RPMI8226 (cell line): ENCODE measurements around the gene KNCN.

ENCODE experiments used
- DNase-seq: peaks from one replicate; pipeline ENCODE4 v3.0.0-alpha.2; 2015

KNCN gene

DNA sequence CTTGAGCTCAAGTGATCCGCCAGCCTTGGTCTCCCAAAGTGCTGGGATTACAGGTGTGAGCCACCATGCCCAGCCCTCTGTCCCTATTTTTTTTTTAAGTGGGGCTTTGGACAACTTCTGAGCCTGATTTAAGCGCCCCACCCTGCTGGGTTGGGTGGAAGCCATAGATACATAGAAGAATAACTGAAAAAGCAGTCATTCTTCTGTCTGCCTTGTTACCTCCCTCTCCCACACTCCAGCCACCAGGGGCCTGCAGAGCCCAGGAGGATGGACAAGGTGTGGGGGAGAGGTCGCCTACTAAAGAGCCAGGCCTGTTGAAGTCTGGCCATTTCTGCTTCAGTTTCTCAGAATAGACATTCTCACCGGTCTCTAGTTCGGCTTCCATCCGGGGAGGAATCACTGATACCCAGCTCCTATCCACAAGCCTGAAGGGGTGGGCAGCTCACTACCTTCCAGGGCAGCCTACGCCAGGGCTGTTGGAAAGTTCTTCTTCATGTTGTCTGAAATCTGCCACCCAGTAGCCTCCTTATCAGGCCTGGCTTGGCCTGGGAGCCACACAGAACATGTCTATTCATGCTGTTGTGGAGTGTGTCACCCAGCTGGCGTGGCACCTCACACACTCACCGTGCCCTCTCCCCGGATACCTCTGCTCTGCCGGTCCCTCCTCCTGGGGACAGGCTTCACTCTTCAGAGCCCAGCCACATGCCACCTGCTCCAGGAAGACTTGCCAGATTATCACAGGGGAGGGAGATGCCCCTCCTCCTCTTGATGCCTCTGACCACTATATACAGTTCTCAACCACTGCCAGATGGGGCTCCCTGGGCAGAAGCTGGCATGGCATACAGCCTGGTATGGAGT lies 27.7 kb downstream of the KNCN start:
- DNase-seq, result peak; percentile 43

DNA sequence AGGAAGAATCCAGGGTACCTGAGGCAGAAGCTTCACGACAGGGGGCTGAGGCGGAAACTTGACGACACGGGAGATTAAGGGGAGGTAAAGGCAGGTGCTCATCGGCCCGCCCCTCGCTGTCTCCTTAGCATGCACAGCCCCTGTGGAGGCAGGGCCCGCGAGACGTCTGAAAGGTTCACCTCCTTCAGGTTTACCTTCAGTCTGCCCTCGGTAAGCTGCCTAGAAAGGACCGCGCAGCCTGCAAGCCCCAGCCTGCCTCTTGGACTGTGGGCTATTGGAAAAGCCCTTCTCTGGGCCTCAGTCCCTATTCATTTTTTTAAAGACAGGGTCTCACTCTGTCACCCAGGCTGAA lies 28.5 kb downstream of the KNCN start:
- DNase-seq, result no peak

DNA sequence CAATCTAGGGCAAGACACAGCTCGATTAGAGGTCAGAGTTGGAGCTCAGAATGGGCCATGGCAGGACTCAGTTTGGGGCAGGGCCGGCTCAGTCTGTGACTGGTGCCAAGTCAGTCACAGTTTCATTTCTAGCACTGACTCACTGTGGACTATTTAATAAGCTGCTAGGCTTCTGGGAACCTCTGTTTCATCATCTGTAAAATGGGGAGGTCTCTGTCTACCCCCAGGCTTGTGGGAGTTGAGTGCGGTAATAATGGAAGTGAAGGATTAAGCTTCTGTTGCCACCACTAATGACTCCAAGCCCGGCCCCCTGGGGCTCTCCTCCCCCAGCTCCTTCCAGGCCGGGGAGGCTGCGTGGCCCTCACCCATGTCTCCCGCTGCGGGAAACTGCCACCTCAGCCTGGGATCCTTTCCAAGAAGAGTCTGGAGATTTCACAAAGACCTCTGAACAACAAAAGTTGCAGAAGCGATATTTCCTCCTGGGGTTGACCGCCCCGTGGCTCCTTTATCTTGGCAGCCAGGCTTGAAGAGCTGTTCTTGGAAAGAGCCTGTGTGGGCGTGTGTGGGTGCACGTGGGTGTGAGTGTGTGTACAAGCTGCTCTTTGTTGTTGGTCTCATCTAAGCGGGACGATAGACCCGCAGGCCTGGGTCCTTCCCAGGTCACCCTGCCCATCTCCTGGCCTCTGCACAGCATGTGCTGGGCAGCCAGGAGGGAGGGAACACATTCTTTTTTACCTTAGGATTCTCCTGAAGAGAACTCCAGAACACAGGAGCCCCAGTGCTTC lies 29.1 kb downstream of the KNCN start:
- peak; percentile 55 for DNase-seq

DNA sequence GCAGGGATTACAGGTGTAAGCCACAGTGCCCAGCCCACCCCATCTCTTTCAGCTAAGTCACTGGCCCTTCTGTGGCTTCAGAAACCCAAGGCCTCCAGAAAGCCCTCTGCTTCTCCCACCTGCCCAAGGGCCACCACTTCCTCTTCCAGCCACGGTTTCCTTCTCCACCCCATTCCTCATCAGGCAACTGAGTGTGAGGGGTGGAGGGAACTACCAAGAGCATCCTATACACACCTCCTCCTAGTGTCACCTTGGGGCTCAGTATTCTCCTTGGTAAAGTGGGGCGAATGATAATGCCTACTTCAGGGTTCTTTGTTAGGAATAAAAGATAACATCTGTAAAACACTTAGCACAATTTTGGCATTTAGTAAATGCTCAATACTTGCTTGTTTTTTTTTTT lies 30.0 kb downstream of the KNCN start:
- no peak for DNase-seq

DNA sequence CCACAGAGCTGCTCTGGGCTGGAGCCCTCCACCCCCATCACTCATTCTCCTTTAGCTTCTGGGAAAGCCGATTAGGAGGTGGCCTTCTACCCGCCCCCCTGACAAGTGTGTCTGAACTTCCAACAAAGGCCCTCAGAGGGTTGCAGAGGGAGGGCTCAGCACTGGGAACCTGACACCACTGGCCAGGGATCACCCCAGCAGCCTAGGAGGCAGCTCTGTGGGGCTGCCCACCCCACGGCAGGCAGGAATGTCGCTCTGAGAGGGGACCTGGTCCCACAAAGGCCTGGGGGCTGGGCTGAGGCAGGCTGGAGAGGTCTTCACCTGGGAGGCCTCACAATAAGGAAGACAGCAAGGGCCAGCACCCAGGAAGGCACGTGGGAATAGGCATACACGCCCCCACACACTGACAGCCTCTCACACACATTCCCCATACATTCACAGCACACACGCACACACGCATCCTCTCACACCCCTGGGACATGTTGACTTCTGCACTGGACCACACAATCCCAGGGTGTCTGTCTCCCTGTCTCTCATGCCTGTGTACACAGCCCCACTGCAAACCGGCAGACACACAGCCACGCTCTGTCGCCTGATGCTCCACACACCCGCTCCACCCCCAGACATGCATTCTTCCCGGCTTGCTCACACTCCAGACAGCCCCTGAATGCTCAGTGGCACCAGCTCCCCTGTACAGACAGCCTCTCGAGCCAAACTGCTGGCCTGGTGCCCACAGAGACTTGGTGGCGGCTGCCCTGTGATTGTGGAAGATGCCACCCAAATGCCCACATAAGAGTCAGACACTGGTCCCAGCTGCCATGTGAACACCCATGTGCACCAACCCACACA lies 31.2 kb downstream of the KNCN start:
- no peak for DNase-seq

DNA sequence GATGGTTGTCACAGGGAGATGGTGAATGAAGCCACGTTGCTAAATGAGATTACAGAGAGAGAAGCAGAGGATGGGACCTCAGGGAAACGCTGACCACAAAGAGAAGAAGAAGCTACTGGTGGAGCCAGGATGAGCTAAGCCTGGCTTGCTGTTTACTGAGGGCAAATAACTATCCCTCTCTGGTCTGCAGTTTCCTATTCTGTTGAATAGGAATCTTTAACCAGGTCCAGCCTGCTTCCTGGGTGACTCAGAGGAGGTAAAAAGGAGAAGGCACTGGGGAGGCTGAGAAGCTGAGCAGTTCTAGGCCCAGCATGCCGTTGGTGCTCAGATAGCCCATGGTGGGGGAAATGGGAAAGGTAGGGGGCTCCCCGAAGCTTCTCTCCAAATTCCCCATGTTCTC lies 32.2 kb downstream of the KNCN start:
- no peak for DNase-seq

DNA sequence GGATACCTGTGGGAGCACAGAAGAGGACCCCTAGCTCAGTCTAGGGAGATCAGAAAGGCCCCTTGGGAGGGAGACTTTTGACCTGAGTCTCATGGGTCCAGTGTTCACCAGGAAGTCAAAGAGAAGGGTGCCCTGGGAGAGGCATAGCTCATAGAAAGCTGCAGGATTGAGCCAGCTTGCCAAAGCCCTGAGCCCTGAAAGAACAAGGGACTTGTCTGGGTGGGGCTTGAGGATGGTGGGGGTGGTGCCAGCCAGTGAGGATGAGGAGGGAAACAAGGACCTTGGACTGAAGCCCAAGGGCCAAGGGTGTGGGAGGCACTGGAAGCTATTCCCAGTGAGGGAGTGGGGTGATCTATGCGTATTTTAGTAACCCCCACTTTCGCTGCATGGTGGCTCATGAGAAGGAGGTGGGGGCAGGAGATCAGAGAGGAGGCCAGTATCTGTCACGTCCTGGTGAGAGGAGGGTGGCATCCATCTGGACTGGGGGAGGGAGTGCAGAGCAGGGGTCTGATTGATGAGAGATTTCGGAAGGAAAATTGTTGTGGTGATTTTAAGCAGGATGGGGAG lies 33.4 kb downstream of the KNCN start:
- DNase-seq, result no peak

DNA sequence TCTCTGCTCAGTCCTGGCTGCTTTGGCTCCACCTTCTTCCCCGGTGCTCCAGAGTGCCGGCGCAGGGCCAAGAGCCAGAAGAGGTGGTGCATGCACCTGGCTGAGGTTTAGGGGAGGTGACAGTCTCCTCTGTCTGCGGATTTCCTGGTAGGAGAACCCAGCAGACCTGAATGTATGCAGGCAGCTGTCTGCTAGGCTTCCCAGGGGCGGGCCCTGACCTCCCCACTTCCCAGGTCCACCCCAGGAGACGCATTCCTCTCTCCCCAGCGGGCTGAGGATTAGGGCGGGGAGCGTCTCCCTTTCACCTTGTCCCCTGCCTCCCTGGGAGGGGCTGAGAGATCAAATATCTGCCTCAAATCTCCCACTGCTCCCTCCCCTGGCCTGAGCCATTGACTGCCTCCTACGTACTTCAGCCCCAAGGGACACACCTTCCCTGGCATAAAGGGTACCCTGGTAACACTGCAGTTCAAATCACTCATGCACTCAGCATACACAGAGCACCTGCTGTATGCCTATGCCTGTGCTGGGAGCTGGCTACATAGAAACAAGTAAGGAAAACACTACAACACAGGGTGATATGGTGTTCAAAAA lies 34.3 kb downstream of the KNCN start:
- DNase-seq, result peak; percentile 97

DNA sequence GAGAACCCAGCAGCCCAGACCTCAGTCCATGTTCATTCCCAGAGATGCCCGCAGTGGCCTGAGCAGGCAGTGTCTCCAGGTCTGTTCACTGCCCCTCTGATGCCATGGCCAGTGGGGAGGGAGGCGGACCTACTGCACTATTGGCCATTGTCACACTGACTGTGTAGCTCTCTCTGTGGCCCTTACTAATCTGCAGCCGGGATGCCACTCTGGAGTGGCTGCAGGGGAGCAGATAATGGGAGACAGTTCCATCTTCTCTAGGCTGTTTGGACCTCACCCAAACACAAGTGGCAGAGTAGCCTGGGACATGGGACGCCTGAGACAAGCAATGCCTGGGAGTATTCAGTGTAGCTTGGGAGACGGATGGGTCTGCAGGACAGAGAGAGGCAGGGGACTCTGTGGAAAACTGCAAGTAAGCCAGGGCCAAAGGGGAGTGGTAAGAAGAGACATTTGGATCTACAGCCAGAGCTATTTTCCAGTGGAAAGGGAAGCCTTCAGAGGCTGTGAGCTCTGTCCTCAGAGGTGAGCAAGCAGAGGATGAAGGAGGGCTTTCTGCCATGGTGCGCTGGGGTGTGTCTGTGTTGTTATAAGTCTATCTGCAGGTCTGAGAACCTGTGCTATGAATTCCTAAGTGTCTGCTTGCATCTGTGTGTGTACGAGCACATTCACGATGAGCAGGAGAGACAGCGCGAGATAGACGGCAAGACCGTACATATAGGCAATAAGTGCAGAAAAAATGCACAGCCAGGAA lies 35.1 kb downstream of the KNCN start:
- DNase-seq, result no peak

DNA sequence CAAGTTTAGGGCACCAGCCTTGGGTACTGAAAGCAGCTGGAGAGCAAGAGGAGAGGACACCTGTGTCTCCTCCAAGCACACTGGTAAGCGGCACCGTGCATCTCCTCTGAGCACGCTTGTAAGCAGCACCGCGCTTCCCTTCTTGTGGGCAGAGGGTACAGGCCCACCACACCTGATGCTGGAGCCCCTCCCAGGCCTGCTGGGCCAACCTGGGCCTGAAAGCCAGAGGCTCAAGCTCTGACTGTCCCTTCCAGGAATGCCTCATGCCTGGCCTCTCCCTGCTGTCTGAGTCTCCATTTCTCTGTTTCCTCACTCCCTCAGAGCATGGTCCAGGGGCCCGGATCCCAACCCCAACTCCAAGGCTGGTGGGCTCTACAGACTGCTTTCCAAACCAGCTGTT lies 35.9 kb downstream of the KNCN start:
- no peak for DNase-seq

DNA sequence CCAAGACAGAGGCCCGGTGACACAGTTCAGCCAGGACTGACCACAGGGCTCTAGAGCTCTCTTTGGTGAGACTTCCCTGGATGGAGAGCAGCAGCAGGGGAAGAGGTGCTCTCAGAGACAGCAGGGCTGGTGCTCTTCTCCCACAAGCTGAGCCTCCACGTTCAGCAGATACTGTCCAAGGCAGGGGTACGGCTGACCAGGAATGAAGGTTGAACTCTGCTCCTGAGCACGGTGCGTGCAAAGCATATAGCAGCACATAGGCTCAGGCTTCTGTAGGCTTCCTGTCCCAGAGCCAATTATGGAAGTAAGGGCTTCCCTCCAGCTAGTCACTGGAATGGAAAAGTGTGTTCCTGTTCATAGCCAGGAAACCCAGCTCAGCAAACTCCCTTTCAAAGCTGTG lies 37.9 kb downstream of the KNCN start:
- DNase-seq, result no peak

DNA sequence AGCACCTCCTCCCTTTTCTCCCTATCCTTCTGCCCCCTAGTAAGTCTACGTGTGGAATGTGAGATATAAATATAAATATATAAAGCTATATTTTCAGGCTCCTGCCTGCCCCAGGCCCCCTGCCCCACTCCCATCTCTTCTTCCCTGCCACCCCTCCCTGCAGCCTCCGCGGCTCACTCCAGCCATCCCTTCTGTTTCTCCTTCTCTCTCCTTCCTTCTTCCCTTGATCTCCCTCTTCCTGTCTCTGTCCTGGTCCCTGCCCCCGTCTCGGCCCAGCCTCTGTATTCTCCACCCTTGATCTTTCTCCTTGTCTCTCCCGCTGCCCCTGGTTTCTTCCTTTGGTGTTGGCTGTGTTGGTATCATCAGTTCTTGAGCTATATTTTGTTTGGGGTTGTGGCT lies 38.7 kb downstream of the KNCN start:
- DNase-seq, result no peak

DNA sequence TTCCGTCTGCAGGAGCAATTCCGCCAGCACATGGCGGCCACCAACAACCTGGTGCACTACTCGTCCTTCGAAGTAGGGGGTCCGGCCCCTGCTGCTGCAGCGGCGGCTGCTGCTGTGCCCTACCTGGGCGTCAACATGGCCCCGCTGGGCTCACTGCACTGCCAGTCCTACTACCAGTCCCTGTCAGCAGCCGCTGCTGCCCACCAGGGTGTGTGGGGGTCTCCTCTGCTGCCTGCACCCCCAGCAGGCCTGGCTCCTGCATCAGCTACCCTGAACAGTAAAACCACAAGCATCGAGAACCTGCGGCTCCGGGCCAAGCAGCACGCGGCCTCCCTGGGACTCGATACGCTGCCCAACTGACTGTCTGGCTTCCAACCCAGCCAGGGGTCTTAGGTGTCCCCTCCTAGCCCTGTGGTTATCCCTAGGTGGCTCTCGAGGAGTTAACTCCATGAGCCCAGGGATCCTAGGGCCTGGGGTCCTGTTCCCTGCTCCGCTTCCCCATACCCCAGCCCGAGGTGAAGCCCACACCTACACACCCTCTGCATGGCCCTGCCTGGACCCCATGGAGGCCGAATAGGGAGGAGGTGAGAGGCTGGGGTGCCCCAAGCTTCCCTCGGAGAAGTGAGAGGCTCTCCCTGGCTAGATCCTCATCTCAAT lies 39.2 kb downstream of the KNCN start:
- no peak for DNase-seq

DNA sequence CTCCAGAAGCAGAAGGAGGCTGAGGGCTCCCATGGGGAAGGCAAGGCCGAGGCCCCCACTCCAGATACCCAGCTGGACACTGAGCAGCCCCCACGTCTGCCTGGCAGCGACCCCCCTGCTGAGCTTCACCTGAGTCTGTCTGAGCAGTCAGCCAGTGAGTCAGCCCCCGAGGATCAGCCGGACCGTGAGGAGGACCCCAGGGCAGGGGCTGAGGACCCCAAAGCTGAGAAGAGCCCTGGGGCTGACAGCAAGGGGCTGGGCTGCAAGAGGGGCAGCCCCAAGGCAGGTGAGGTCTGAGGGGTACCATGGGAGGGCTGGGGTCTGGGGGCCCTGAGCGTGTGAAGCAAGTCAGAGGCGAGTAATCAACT lies 40.5 kb downstream of the KNCN start:
- no peak for DNase-seq

DNA sequence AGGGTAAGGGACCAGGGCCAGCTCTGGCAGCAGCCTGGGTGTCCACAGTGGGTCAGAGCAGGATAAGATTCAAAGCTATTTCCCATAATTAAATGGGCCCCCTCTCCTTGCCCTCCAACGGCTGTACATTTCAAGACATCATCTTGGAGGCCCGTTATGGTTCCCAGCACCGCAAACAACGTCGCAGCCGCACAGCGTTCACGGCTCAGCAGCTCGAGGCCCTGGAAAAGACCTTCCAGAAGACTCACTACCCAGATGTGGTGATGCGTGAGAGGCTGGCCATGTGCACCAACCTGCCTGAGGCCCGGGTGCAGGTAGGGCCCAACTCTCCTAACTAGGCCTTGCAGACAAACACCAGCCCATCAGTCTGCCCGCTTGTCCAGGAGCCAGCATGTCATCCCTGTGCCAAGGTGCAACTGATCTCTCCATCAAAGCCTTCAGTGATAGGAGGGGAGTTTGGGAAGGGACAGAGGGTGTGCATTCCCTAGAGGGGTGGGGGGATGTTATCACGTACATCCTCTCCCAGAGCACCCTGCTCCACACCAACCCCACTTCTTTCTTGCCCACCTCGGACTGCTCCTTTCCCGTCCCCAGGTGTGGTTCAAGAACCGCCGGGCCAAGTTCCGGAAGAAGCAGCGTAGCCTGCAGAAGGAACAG lies 41.0 kb downstream of the KNCN start:
- DNase-seq, result no peak

DNA sequence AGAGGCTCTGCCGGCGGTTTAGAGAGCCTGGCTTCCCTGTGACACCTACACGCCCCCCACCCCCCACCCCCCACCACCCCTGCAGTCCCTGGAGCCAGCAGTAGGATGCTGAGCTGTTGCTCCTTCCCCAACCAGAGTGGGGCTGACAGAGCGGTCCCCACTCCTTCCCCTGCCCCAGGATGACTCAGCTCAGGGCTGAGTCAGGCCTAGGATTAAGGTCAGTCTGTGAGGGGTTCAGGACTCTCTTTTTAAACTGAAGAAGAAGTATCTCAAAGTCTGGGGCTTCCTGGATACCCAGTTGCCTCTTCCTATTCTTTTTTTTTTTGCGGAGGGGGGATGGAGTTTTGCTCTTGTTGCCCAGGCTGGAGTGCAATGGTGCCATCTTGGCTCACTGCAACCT lies 42.7 kb downstream of the KNCN start:
- DNase-seq, result no peak

DNA sequence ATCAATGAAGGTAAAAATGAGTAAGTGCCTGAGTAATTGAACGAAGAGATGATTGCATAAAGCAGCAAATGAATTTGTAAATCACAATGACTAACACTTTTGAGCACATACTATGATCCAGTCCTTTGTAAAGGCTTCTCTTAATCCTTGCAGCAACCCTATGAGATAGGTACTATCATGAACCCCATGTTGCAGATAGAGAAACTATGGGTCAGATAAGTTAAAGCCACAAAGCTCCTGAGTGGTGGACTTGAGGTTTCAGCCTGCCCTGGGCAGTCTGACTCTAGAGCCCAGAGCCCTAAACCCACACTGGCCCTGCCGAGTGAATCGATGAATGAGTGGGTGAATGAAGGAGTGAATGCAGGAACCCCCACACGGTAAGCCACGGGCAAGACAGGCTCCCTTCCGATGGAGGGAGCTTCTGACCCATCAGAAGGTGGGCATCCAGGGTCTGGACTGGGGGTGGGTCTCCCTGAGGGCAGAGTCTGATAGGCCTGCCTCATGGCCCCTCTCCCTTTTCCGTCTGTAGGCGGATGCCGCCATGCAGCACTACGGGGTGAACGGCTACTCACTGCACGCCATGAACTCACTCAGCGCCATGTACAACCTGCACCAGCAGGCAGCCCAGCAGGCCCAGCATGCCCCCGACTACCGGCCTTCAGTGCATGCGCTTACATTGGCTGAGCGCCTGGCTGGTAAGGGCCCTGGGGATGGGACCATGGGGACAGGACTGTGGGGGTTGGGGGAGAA lies 44.8 kb downstream of the KNCN start:
- no peak for DNase-seq

DNA sequence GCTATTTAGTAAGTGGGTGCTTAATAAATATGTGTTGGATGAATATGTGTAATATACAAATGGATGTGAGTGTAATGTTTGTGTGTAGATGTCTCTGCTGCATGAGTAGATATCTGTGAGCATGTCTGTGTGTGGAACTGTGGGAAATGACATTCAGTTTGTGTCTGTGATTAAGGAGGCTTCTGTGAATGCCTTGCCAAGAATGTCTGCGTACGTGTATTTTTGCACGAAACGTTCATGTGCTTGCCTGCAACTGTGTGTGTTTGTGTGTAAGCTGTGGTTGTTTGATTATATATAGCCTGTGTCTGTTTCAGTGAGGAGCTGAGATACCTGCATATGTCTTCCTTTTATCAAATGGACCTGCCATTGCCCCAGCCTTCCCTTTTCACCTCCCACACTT lies 48.0 kb downstream of the KNCN start:
- no peak for DNase-seq

DNA sequence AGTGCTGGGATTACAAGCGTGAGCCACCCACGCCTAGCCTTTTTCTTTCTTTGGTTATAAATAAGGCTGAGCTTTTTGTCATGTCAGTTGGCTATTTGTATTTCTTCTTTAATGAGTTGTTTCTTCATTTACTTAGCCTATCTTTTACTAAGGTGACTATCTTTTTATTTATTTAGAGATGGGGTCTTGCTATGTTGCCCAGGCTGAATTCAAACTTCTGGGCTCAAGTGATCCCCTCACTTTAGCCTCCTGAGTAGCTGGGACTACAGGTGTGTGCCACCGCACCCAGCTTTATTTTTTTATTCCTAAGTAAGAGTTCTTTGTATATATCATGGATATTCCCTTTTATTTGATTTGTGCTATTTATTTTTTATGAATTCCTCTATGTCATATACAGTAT lies 49.9 kb downstream of the KNCN start:
- DNase-seq, result no peak

DNA sequence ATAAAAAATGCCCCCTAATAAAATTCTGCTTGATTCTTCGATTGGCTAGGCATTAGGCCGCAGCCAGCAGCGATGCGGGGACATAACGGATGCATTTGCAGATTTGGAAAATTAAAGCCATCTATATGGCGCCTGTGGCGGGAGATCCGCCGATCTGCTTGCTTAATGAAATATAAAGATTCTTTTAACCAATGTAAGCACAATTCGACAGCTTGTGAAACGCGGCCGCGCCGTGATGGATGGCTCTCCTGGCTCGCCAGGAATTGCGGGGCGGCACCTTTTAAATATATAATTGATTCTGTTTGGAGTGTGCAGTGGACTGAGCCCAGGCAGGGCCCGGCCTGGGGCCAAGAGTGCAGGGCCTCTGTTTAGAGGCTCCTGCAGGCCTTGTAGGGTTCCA lies 53.8 kb downstream of the KNCN start:
- no peak for DNase-seq
